ENCODE results near the gene MAP2K7. TPM values are rescaled to one million over a fixed set of nuclear protein-coding genes. Genes with fewer than 3 reads are reported as not detected.

Gene MAP2K7
- polyA plus RNA-seq, 1 experiment: 5.6 TPM

DNA sequence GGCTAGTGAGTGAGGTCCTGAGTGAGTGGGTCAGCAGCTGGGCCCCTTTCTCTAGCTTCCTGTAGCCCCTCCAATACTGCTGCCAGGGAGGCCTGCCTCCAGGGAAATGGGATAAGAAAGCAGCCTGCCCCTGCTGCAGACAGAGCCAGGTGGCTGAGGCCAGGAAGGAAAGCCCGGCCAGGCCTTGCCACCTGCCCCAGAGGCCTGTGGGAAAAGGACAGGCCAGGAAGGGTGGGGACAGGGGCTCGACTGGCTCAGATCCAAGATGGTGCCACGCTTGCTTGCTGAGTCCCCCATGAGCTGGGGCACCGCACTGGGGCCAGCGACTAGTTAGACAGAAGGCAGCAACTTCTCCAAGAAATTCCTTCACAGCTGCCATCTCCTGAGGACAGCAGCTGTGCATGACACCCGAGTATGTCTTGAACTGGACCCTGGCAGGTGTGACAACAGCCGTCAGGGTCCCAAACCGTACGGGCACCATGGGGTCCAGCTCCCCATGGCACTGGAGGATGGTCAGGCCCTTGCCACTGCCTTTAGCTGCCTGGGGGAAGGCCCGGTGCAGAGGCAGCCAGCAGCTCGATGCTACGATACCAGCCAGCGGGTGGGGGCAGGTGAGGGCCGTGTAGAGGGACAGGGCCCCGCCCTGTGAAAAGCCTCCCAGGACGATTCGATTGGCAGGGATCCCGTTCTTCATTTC is 24.4 kb upstream of the MAP2K7 start:
- no peak overlapping the region for H3K27ac ChIP-seq (ENCODE audit: low read depth, low read length)
- H3K9me3 ChIP-seq (ENCODE audit: control insufficient read depth, insufficient read depth, low read length): no peaks in the 10 kb centered on the region; the same call in 1 of the 2 replicates
- ChIA-PET CTCF (interaction anchor here (1.4 kb wide), 1 partner anchor 24 kb away, joined by 3 read pairs; the partner anchor contains the start of gene MAP2K7), POLR2A (interaction anchor here (0.7 kb wide), 1 partner anchor 13 kb away, joined by 3 read pairs; no protein-coding TSS in a partner anchor)
- H3K27me3 ChIP-seq (ENCODE audit: control insufficient read depth, insufficient read depth, low read length): peaks cover 23% of the 10 kb centered on the region
- H3K4me3 ChIP-seq (ENCODE audit: low read depth, low read length): no peak overlapping the region
- TF ChIP-seq, protein P1, sequence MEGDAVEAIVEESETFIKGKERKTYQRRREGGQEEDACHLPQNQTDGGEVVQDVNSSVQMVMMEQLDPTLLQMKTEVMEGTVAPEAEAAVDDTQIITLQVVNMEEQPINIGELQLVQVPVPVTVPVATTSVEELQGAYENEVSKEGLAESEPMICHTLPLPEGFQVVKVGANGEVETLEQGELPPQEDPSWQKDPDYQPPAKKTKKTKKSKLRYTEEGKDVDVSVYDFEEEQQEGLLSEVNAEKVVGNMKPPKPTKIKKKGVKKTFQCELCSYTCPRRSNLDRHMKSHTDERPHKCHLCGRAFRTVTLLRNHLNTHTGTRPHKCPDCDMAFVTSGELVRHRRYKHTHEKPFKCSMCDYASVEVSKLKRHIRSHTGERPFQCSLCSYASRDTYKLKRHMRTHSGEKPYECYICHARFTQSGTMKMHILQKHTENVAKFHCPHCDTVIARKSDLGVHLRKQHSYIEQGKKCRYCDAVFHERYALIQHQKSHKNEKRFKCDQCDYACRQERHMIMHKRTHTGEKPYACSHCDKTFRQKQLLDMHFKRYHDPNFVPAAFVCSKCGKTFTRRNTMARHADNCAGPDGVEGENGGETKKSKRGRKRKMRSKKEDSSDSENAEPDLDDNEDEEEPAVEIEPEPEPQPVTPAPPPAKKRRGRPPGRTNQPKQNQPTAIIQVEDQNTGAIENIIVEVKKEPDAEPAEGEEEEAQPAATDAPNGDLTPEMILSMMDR (IDR thresholded peaks at IDR 0.05; ENCODE audit: low read depth, low read length): no peak
- DNase-seq (ENCODE audit: low read depth, low spot score): no peak

DNA sequence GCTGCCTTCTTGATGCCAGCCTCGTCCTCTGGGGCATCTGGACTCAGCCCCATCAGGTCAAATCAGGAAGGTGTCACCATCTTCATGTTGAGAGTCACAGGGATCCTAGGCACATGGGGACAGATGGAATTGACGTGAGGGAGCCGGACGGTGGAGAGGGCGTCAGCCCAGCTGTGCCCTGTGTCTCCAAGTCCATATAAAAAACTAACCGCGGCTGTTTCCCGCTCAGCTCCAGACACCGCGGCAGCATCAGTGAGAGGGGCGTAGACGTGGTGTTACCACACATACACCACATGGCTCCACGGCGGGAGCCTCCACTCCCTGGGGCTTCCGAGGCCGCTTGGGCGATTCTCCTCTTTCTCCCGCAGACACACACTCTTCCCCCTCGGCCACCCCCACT is 23.8 kb upstream of the MAP2K7 start:
- TF ChIP-seq, protein P1 (IDR thresholded peaks at IDR 0.05; ENCODE audit: low read depth, low read length): no peak
- no peak overlapping the region for H3K4me3 ChIP-seq (ENCODE audit: low read depth, low read length)
- ChIA-PET CTCF (no interaction called here), POLR2A (interaction anchor here (0.7 kb wide), 1 partner anchor 14 kb away, joined by 3 read pairs; no protein-coding TSS in a partner anchor)
- H3K27me3 ChIP-seq (ENCODE audit: control insufficient read depth, insufficient read depth, low read length): peaks cover 17% of the 10 kb centered on the region
- DNase-seq (ENCODE audit: low read depth, low spot score): no peak
- no peak overlapping the region for H3K27ac ChIP-seq (ENCODE audit: low read depth, low read length)
- H3K9me3 ChIP-seq (ENCODE audit: control insufficient read depth, insufficient read depth, low read length): no peaks in the 10 kb centered on the region; the same call in 1 of the 2 replicates

- Histone ChIP-seq H3K27ac (ENCODE audit: low read depth, low read length) (no peak overlapping the region), H3K27me3 (ENCODE audit: control insufficient read depth, insufficient read depth, low read length) (peaks cover 8% of the 10 kb centered on the region), H3K9me3 (ENCODE audit: control insufficient read depth, insufficient read depth, low read length) (no peaks in the 10 kb centered on the region), H3K4me3 (ENCODE audit: low read depth, low read length) (no peak overlapping the region)
- POLR2A ChIA-PET: no interaction called here
- CTCF ChIA-PET: interaction anchor here (2.4 kb wide), 1 partner anchor 13 kb away, joined by 14 read pairs; no protein-coding TSS in a partner anchor
- DNase-seq (ENCODE audit: low read depth, low spot score): no peak
- TF ChIP-seq, protein P1 (IDR thresholded peaks at IDR 0.05; ENCODE audit: low read depth, low read length): no peak
Observed at GRCh38 chr19:7881910-7882309, 21.8 kb upstream of the MAP2K7 start.

GRCh38 chr19:7883105-7883504 is 20.6 kb upstream of the MAP2K7 start:
- TF ChIP-seq, protein P1 (IDR thresholded peaks at IDR 0.05; ENCODE audit: low read depth, low read length): no peak
- DNase-seq (ENCODE audit: low read depth, low spot score): no peak
- CTCF ChIA-PET: interaction anchor here (0.6 to 2.4 kb wide), 2 partner anchors 14 to 18 kb away, joined by 6 to 14 read pairs; no protein-coding TSS in a partner anchor
- H3K9me3 ChIP-seq (ENCODE audit: control insufficient read depth, insufficient read depth, low read length): no peaks in the 10 kb centered on the region; the same call in 1 of the 2 replicates
- no peak overlapping the region for H3K27ac ChIP-seq (ENCODE audit: low read depth, low read length)
- H3K4me3 ChIP-seq (ENCODE audit: low read depth, low read length): no peak overlapping the region
- H3K27me3 ChIP-seq (ENCODE audit: control insufficient read depth, insufficient read depth, low read length): peaks cover 5% of the 10 kb centered on the region
- POLR2A ChIA-PET: interaction anchor here (1.0 kb wide), 1 partner anchor 21 kb away, joined by 3 read pairs; the partner anchor contains the start of gene MAP2K7
